ENCODE results near the gene MSANTD3. TPM values are rescaled to one million over a fixed set of nuclear protein-coding genes. Genes with fewer than 3 reads are reported as not detected.

The MSANTD3 gene
- total RNA-seq, 1 experiment from 2014 or later: 30.2 TPM

DNA sequence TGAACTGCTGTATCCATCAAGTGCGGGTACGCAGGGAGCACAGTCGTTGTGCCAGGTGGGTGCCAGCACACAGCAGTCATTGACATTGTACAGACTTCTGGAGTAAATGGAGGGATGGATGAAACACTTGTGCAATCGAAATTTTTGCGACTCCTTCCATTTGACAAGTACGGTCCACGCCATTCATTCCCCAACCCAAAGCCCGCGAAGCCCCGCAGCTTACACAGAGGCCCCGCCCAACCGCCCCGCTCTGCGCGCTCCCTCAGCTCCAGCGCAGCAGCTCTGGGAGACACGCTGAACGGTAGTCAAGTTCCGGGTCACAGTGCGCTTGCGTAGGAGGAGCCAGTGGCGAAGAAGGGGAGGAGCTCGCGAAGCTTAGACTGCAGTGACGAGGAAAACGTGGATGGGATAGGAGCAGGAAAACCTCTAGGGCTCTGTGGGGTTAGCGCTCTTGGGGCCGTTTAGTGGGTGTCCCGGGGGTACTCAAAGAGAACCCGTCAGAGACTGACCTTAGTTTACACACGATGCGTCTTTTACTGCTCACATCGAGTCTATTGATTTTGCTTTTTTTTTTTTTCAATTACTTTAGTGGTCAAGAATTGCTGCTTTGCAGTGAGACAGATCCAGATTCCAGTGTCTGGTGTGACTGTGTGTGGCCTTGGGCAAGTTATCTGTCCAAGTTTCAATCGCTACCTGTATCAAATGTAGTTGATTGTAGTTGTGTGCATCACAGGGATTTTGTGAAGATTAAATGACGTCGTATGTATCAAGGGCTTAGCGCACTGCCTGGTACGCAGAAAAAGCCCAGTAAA lies 15.3 kb upstream of the MSANTD3 start (continued):
- TF ChIP-seq, protein P1, sequence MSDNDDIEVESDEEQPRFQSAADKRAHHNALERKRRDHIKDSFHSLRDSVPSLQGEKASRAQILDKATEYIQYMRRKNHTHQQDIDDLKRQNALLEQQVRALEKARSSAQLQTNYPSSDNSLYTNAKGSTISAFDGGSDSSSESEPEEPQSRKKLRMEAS (CRISPR knock-in tag; IDR thresholded peaks at IDR 0.05): peak; percentile 73; the same call in 1 of the 2 replicates
- TF ChIP-seq, protein P2, sequence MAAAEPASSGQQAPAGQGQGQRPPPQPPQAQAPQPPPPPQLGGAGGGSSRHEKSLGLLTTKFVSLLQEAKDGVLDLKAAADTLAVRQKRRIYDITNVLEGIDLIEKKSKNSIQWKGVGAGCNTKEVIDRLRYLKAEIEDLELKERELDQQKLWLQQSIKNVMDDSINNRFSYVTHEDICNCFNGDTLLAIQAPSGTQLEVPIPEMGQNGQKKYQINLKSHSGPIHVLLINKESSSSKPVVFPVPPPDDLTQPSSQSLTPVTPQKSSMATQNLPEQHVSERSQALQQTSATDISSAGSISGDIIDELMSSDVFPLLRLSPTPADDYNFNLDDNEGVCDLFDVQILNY (CRISPR knock-in tag; IDR thresholded peaks at IDR 0.05): peak; percentile 81; the same call in 1 of the 2 replicates
- TF ChIP-seq FOXK1 (CRISPR knock-in tag; IDR thresholded peaks at IDR 0.05) (0 out of 2 replicates have a peak, but pooled peaks have one; percentile 32), CREM (CRISPR knock-in tag; IDR thresholded peaks at IDR 0.05) (0 out of 2 replicates have a peak, but pooled peaks have one; percentile 24)

DNA sequence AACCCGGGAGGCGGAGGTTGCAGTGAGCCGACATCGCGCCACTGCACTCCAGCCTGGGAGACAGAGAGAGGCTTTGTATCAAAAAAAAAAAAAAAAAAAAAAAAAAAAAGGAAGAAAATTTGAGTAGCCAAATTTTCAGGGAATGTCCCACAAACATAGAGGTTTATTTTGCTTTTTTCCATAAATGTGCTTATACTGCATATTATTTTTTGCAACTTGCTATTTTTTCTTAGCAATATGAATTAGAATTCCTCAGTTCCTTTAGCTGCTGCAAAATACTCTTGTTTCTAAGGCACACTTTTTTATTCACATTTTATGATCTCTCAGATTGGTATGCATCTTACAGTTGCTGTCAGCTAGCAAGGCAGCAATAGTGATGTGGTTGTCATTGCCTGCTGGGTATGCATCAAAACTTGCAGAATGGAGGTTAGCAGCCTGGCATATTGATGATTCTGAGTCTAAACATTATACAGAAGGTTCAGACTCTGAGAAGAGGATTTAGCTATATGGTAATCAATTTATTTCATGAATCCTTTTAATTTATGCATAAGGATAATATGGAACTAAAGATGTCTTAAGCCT lies 13.0 kb upstream of the MSANTD3 start:
- POLR2A ChIA-PET: interaction anchor here (0.7 kb wide), 1 partner anchor 57 kb away, joined by 7 read pairs; no protein-coding TSS in a partner anchor
- Mint-ChIP-seq H3K4me1 (peaks cover 13% of the 10 kb centered on the region), H3K4me3 (no peak overlapping the region), H3K27ac (no peak overlapping the region), H3K36me3 (no peaks in the 10 kb centered on the region), H3K9me3 (peaks cover 15% of the 10 kb centered on the region), H3K27me3 (ENCODE audit: low read depth) (peaks cover 18% of the 10 kb centered on the region)
- ATAC-seq (no peak), DNase-seq (ENCODE audit: low spot score) (no peak)
- no peak for TF ChIP-seq TEAD4 (CRISPR knock-in tag; IDR thresholded peaks at IDR 0.05)
- TF ChIP-seq, protein P3, sequence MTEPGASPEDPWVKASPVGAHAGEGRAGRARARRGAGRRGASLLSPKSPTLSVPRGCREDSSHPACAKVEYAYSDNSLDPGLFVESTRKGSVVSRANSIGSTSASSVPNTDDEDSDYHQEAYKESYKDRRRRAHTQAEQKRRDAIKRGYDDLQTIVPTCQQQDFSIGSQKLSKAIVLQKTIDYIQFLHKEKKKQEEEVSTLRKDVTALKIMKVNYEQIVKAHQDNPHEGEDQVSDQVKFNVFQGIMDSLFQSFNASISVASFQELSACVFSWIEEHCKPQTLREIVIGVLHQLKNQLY (CRISPR knock-in tag; IDR thresholded peaks at IDR 0.05): no peak
- TF ChIP-seq FOXK1 (CRISPR knock-in tag; IDR thresholded peaks at IDR 0.05): no peak
- no peak for TF ChIP-seq GRHL2 (CRISPR knock-in tag; IDR thresholded peaks at IDR 0.05; ENCODE audit: insufficient replicate concordance, severe bottlenecking)
- no peak for TF ChIP-seq ZNF317 (CRISPR knock-in tag; IDR thresholded peaks at IDR 0.05; ENCODE audit: borderline replicate concordance, low read depth)
- TF ChIP-seq CREM (CRISPR knock-in tag; IDR thresholded peaks at IDR 0.05): no peak
- TF ChIP-seq SOX15 (CRISPR knock-in tag; IDR thresholded peaks at IDR 0.05): no peak
- no peak for TF ChIP-seq TEAD1 (CRISPR knock-in tag; IDR thresholded peaks at IDR 0.05)
- TF ChIP-seq NFYB (CRISPR knock-in tag; conservative IDR thresholded peaks at IDR 0.05; ENCODE audit: low read depth): no peak
- TF ChIP-seq, protein P1 (CRISPR knock-in tag; IDR thresholded peaks at IDR 0.05): no peak
- TF ChIP-seq, protein P4, sequence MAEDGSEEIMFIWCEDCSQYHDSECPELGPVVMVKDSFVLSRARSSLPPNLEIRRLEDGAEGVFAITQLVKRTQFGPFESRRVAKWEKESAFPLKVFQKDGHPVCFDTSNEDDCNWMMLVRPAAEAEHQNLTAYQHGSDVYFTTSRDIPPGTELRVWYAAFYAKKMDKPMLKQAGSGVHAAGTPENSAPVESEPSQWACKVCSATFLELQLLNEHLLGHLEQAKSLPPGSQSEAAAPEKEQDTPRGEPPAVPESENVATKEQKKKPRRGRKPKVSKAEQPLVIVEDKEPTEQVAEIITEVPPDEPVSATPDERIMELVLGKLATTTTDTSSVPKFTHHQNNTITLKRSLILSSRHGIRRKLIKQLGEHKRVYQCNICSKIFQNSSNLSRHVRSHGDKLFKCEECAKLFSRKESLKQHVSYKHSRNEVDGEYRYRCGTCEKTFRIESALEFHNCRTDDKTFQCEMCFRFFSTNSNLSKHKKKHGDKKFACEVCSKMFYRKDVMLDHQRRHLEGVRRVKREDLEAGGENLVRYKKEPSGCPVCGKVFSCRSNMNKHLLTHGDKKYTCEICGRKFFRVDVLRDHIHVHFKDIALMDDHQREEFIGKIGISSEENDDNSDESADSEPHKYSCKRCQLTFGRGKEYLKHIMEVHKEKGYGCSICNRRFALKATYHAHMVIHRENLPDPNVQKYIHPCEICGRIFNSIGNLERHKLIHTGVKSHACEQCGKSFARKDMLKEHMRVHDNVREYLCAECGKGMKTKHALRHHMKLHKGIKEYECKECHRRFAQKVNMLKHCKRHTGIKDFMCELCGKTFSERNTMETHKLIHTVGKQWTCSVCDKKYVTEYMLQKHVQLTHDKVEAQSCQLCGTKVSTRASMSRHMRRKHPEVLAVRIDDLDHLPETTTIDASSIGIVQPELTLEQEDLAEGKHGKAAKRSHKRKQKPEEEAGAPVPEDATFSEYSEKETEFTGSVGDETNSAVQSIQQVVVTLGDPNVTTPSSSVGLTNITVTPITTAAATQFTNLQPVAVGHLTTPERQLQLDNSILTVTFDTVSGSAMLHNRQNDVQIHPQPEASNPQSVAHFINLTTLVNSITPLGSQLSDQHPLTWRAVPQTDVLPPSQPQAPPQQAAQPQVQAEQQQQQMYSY (CRISPR knock-in tag; IDR thresholded peaks at IDR 0.05): no peak
- TF ChIP-seq, protein P5, sequence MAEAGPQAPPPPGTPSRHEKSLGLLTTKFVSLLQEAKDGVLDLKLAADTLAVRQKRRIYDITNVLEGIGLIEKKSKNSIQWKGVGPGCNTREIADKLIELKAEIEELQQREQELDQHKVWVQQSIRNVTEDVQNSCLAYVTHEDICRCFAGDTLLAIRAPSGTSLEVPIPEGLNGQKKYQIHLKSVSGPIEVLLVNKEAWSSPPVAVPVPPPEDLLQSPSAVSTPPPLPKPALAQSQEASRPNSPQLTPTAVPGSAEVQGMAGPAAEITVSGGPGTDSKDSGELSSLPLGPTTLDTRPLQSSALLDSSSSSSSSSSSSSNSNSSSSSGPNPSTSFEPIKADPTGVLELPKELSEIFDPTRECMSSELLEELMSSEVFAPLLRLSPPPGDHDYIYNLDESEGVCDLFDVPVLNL (CRISPR knock-in tag; IDR thresholded peaks at IDR 0.05; ENCODE audit: borderline replicate concordance, low read depth): no peak
- no peak for TF ChIP-seq KAT7 (CRISPR knock-in tag; IDR thresholded peaks at IDR 0.05; ENCODE audit: borderline replicate concordance)
- TF ChIP-seq ESRRA (CRISPR knock-in tag; IDR thresholded peaks at IDR 0.05; ENCODE audit: borderline replicate concordance): no peak
- TF ChIP-seq, protein P6, sequence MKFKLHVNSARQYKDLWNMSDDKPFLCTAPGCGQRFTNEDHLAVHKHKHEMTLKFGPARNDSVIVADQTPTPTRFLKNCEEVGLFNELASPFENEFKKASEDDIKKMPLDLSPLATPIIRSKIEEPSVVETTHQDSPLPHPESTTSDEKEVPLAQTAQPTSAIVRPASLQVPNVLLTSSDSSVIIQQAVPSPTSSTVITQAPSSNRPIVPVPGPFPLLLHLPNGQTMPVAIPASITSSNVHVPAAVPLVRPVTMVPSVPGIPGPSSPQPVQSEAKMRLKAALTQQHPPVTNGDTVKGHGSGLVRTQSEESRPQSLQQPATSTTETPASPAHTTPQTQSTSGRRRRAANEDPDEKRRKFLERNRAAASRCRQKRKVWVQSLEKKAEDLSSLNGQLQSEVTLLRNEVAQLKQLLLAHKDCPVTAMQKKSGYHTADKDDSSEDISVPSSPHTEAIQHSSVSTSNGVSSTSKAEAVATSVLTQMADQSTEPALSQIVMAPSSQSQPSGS (CRISPR knock-in tag; IDR thresholded peaks at IDR 0.05; ENCODE audit: borderline replicate concordance, low read depth): no peak
- CTCF ChIA-PET: interaction anchor here (0.6 to 1.7 kb wide), 2 partner anchors 28 to 89 kb away, joined by 3 to 4 read pairs; no protein-coding TSS in a partner anchor
